Measurements from ENCODE around the gene WT1.

WT1 gene

GRCh38 chr11:32447252-32447651 is 11.9 kb upstream of the WT1 start:
- H3K27ac ChIP-seq = no peak overlapping the region
- no peak for TF ChIP-seq CTCF (conservative IDR thresholded peaks at IDR 0.05)

GRCh38 chr11:32446227-32446626 is 10.9 kb upstream of the WT1 start:
- no peak overlapping the region for H3K27ac ChIP-seq
- TF ChIP-seq CTCF (conservative IDR thresholded peaks at IDR 0.05) = no peak

GRCh38 chr11:32444186-32444585 is 8.8 kb upstream of the WT1 start:
- H3K27ac ChIP-seq = no peak overlapping the region
- no peak for TF ChIP-seq CTCF (conservative IDR thresholded peaks at IDR 0.05)

GRCh38 chr11:32440916-32441315 is 5.6 kb upstream of the WT1 start:
- no peak overlapping the region for H3K27ac ChIP-seq
- no peak for TF ChIP-seq CTCF (conservative IDR thresholded peaks at IDR 0.05)

- TF ChIP-seq CTCF (conservative IDR thresholded peaks at IDR 0.05) = no peak
- no peak overlapping the region for H3K27ac ChIP-seq
These were observed 5.1 kb upstream of the WT1 start for GRCh38 chr11:32440312-32440908.

GRCh38 chr11:32439501-32440210 is 4.3 kb upstream of the WT1 start:
- H3K27ac ChIP-seq = no peak overlapping the region
- no peak for TF ChIP-seq CTCF (conservative IDR thresholded peaks at IDR 0.05)

- no peak overlapping the region for H3K27ac ChIP-seq
- TF ChIP-seq CTCF (conservative IDR thresholded peaks at IDR 0.05) = no peak
These were observed 3.6 kb upstream of the WT1 start for GRCh38 chr11:32438866-32439489.
